GM11168 (cell line): ENCODE data around the gene TGM6.

Experiments
- in situ Hi-C: fragments of 300-500 bp; cut with MboI; formaldehyde crosslinking; loops from one replicate; pipeline ENCODE4 v1.12.0; 2022; ENCODE audit warnings: low sequenced_read_pairs; ENCODE audit not compliant: unreplicated experiment

TGM6 gene

GRCh38 chr20:2380601-2381000 is at the start of gene TGM6:
TSS of gene TGM6 (plus strand) at chr20:2380901. CDS start at chr20:2380969, 68 bp downstream.
- in situ Hi-C loops: no loop called here

DNA sequence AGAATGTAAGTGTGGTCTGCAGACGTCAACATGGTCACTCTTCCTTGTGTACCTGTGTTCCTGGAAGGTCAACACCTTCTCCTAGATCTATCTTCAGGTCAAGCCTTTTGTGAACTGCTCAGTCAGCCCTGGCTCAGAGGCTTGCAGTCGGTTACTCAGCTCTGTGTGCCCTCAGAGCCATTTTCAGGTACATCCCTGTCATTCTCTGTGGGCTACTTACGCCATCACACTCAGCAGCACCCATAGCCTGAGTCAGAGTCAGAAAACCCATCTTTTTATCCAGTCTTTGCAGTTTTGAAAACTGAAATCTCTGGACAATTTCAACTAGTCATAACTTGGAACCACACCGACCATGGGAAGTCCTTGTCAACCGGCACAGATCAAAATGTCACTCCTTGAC is 49.6 kb upstream of the TGM6 start:
- in situ Hi-C loops: no loop called here

DNA sequence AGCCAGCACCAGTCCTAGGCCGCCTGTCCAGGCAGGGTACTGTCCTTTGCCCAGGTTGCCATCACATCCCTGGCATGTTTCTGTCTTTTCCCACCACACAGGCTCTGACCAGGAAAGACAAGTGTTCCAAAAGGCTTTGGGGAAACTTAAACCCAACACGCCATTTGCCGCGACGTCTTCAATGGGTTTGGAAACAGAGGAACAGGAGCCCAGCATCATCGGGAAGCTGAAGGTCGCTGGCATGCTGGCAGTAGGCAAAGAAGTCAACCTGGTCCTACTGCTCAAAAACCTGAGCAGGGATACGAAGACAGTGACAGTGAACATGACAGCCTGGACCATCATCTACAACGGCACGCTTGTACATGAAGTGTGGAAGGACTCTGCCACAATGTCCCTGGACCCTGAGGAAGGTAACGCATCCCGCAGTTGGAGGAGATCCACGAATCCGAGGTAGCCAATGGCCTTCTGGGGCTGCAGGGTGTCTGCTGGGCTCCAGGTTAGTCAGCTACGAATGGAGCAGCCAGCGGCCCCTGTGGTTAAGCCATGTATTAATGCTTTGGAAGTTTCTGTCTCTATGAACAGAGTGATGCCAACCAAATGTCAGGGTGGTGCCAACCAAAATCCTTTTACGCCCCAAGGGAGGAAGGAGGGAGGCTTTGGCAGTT is 48.7 kb upstream of the TGM6 start:
- in situ Hi-C loops: no loop called here

GRCh38 chr20:2332711-2333110 is 48.0 kb upstream of the TGM6 start:
- in situ Hi-C loops: no loop called here

DNA sequence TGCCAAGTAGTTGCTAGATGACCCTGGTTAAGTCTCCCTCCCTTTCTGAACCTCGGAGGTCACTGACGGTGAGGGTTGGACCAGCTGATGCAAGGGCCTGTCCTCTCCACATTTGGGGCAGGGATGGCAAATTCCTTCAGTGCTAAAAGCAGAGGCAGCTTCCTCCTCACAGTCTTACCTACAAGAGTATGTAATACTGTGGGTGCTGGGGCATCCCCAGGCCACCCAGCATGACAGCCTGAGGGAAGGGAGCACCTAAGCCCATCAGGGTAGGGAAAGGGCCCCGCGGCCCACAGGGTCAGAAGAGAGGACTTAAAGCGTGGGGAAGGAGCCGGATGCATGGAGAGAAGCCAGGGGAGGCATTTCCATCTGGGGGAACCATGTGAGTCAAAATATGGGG is 46.9 kb upstream of the TGM6 start:
- in situ Hi-C loops: no loop called here

GRCh38 chr20:2335096-2335870 is 45.4 kb upstream of the TGM6 start:
- in situ Hi-C loops: no loop called here

DNA sequence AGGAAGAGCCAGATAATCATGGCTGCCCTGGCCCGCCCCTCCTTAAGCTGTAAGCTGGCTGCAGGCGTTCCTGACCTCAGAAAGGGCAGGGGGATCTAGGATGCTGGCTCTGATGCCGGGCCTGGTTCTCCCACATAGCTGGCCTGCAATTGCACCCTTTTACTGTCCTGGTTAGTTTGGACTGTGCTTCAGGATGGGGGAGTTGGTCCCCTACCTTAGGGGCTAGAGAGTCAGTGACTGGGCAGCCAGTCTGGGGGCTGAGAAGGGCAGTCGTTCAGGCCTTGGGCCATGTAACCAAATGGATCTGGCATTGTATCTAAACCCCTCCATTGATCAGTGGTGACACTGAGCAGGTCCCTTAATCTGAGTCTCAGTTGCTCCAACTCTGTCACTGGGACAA is 44.2 kb upstream of the TGM6 start:
- in situ Hi-C loops: no loop called here

- in situ Hi-C loops: no loop called here
These were observed 43.6 kb upstream of the TGM6 start for GRCh38 chr20:2337142-2337541.

DNA sequence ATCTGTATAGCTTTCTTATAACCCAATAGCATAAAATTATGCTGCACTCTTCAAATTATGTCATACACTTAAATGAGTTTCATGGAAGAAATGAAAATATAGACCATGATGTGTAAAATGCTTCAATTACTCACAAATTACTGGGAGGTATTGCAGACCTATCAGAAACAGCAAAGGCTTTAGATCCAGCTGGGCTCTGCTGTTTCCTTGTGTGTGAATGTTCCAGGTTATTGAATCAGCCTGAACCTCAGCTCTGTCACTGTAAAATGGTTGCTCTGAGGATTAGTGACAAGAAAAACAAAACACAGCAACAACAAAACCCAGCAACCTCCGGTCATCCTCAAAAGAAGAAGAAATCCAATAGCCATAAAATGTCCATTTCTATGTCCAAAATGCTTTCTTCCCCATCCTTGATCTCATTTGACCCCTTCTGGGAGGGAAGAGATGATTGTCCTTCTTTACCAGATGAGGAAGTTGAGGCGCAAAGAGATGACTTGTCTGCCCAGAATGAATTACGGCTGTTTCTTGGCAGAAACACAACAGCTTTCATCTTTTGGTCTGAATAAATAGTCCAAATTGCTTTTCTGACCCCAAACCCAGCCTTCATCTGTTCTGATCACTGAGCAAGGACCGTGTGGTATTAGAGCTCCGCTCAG is 42.2 kb upstream of the TGM6 start:
- in situ Hi-C loops: no loop called here

- in situ Hi-C loops: no loop called here
These were observed 40.6 kb upstream of the TGM6 start for GRCh38 chr20:2340136-2340535.

GRCh38 chr20:2340823-2341222 is 39.9 kb upstream of the TGM6 start:
- in situ Hi-C loops: no loop called here

- in situ Hi-C loops: no loop called here
These were observed 39.4 kb upstream of the TGM6 start for GRCh38 chr20:2341336-2341735.

DNA sequence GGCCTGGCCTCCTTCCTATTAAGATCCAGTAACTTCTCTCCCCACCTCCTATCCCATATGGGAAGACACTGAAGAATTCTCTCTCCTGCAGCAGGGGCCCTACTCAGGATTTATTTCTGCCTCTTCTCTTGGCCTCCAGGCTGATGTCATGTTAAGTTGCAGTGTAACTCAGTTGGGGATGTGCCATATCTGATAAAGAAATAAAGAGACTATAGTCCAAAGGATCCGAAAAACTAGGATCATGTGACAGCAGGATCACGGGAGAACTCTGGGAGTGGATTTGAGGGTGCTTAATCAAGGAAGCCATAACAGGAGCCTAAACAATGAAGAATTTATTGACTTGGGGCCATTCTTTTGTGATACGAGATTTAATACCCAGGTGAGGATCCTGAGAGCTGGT is 38.5 kb upstream of the TGM6 start:
- in situ Hi-C loops: no loop called here

- in situ Hi-C loops: no loop called here
These were observed 34.5 kb upstream of the TGM6 start for GRCh38 chr20:2346188-2346587.

DNA sequence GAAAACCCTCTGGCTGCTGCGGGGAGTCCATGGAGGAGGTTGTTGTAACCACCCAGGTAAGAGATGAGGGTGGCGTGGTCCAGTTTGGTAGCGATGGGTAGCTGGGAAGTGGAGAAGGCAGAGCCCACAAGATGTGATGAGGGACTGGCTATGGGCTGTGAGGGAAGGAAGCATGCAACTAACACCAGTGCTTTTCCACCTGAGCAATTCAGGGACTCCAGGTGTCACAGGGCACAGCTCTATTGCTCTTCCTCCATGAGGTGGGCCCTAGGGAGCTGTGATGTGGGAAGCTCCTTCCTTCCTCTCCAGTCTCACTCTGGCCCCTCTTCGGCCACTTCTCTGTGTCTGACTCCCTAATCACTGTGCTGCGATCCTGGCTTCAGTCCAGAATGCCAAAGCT is 32.4 kb upstream of the TGM6 start:
- in situ Hi-C loops: no loop called here

DNA sequence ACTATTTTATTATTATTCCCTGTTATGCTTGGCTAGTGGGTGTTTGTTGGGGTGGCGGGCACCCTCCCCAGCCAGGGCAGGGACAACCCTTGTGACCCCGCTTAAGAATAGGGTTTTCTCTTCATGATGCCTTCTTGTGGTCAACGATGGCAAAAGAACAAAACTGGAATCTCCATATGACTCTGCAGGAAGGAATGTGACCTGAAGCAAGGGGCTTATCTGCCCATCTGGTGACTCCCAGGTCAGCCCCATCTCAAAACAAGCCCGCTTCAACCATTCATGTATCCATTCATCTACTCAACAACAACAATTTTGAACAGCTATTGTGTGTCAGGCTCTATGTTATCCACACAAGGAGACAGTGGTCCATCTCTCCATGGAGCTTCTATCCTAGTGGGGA is 30.9 kb upstream of the TGM6 start:
- in situ Hi-C loops: no loop called here

GRCh38 chr20:2350606-2351005 is 30.1 kb upstream of the TGM6 start:
- in situ Hi-C loops: no loop called here

- in situ Hi-C loops: no loop called here
These were observed 27.5 kb upstream of the TGM6 start for GRCh38 chr20:2353231-2353630.

DNA sequence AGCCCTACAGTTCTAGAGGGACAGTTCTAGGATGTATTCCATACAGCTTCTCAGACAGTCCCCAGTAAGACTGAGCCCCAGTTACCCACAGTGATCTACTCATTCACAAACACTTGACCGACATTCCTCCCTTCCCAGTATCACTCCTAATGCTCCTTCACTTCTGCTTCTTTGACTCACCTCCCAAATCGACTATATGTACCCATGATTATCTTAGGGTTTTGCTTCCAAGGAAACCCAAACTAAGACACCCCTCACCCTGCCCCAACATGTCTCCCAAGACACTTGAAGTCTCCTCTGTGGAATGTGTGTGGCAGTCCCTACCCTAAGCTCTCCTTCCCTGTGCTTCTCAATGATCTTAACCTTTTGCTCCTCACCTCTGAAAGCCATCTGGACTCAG is 23.6 kb upstream of the TGM6 start:
- in situ Hi-C loops: no loop called here

DNA sequence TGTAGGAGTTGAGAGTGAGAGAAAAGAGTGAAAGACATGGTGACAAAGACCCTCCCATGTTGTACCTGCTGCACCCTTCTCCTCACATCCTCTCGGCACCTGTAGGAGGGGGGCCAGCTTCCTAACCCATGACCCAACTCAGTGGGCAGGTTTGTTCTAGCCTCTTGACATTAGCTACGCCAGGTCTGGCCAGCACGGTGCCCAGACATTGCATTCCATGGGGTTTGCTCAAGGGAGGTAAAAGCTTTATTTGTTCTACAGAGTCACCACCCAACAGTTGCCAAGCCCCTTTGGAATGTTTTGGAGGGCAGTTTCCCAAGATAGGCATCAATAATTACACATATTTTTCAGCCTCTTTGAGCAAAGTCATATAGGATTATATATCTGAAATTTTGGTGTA is 22.7 kb upstream of the TGM6 start:
- in situ Hi-C loops: no loop called here

- in situ Hi-C loops: no loop called here
These were observed 19.6 kb upstream of the TGM6 start for GRCh38 chr20:2361035-2361593.
